Germinal center (tissue), 1 donor: Measurements from ENCODE around the gene LRRC49.

Experiments
- DNase-seq: peaks from one replicate; pipeline ENCODE4 v3.0.0; 2012; ENCODE audit warnings: mixed read lengths, low spot score

Gene LRRC49

DNA sequence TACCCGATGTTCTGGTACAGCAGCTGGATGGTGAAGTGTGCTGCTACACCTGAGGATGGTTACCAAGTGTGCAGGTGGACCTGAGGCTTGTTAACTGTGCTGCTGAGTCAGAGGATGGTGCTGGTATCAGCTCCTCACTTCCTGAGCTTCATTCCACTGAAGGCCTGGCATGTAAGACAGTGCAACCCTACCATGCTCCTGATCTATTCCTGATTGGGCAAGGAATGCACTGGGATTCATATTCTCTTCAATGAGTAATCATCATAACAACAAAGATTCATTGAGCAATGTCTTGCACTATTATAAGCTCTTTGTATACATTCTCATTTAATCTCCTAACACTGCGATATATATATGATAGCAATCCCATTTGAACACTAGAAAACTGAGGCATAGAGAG, 159.7 kb downstream of the LRRC49 start:
- no peak for DNase-seq

DNA sequence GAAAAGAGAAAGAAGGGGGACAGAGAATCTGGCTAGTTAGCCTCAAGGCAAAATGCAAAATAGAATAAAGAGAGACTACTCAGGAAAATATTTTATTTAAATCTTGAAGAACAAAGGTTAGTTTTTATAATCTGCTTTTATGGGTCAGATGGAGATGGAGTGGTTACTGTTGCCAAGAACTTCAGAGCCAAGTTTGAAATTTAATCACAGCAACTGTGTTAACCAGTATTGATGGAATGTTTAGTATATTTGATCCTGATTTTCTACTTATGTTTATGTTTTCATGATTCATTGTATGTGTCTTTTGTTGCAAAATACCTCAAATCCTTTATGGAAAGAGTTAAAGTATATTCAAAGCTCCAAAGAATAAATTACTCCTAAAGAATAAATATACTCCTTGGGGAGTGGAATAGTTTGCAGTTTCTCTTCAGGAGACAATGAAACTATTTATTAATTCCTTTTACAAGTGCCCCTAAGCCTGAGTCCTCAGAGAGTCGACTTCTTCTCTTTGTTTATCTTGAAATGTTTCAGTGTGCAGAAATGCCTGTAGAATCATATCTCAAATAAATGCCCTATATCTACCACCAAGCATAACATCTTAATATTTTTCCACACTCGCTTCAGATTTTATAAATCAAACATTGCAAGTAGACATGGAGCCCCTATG, 161.8 kb downstream of the LRRC49 start:
- DNase-seq = no peak

DNA sequence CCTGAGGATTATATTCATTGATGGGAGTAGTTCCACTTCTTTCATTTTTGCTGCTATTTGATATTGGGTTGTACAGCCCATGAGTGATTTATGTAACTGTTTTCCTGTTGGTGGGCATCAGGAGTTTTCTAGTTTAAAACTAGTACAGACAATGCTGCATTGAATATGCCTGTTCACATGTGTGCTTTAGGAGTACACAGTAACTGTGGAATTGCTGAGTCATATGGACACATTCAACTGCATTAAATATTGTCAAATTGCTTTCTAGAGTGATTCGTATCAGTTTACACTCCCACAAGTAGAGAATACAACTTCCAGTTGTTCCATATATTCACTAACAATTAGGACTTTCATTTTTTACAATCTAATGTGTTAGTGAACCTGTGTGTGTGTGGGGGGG, 162.8 kb downstream of the LRRC49 start:
- no peak for DNase-seq

DNA sequence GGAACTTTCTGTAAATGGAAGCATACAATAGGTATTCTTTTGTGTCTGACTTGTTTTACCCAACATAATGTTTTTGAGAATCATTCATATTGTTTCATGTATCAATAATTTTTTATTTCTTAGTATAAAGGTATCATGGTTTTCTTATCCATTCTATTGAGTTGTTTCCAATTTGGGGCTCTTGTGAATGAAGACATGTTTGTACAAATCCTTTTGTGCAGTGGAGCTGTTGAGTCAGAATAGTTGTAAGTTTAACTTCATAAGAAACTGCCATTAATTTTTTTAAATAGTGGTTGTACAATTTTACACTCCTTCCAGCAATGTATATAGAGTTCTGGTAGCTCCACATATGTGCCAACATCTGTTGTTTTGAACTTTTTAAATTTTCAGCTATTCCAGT, 163.5 kb downstream of the LRRC49 start:
- no peak for DNase-seq

DNA sequence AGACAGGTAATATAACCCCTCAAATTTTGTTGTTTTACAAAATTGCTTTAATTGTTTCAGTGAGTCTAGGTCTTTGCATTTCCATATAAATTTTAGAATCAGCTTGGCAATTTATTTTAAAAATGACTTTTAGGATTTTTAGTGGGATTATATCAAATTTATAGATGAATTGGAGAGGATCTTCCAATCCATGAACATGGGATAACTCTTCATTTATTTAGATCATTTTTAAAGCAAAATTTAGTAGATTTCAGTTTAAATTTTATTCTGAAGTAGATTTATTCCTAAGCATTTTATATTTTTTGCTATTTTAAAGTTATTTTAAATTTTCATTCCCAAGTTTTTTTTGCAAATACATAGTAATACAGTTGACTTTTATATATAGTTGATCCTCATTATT, 164.5 kb downstream of the LRRC49 start:
- no peak for DNase-seq

DNA sequence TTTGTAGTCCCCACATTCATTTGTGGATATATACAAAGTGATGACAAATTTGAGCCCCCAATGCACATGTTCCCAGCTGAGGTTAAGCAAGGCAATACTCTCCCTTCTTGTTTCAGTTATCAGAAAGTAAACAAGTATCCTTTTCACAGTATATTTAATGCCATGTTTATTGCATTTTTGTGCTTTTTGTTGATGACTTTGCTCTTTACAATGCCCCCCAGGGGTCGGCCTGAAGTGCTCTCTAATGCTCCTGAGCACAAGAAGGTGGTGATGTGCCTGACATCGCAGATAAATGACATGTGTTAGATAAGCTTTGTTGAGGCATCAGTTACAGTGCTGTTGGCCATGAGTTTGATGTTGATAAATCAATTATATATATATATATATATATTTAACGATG, 165.0 kb downstream of the LRRC49 start:
- DNase-seq = no peak

DNA sequence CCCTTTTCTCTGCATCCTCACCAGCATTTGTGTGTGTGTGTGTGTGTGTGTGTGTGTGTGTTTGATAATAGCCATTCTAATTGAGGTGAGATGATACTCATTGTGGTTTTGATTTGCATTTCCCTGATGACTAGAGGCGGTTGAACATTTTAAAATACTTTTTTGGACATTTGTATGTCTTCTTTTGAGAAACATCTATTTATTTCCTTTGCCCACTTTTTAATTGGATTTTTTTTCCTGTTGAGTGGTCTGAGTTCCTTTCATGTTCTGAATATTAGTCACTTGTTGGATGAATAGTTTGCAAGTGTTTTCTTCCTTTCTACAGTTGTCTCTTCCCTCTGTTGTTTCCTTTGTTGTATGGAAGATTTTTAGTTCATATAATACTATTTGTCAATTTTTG, 168.4 kb downstream of the LRRC49 start:
- no peak for DNase-seq

DNA sequence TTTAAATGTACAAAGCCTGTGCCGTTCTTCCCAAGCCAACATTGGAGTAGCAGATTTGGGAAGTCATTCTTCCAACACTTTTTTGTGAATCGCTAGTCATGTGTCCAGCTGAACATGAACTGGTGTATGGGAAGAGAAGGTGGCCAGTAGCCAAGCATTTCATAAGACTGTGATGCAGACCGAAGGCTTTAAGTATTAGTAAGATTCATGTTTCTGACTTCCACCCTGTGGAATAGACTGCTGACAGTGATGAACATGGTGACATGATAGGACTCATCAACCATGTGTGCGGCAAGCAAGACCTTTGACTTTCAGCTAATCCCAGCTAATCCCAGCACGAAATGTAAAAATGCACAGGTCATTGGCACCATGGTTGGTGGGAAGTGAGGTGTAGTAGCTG, 174.4 kb downstream of the LRRC49 start:
- DNase-seq = no peak

DNA sequence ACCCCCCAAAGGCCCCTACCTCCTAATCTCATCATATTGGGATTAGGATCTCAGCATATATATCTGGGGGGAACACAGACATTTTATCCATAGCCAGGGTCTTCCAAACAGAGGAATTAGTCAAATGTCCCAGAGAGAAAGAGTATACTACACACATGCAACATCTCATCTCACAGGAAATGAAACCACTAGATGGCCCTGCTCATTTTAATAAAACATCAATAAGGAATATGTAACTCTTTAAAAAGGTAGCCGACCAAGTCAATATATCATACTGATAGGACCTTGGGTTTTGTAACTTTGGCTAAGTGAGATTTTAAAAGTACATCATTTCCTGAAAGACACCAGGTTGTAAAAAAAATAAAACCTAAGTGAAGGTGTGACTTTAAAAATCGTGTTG, 177.1 kb downstream of the LRRC49 start:
- no peak for DNase-seq

DNA sequence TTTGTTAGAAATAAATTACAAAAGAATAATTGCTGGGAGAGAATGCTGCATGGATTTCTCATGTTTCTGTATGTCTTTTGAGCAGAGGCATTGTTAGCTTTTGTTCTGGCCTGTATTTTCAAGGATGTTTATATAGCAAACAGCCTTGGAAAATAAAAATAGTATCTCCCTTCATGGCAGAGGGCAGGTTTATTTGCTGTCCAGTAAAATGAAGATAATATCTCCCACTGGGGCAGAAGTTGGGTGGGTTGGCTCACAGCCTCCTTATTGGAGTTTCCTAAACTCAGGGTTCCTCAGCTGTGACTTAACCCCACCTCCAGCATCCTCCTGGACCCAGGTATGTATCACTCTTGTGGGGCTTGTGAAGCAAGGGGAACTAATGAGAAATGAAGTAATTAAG, 178.9 kb downstream of the LRRC49 start:
- DNase-seq = no peak

DNA sequence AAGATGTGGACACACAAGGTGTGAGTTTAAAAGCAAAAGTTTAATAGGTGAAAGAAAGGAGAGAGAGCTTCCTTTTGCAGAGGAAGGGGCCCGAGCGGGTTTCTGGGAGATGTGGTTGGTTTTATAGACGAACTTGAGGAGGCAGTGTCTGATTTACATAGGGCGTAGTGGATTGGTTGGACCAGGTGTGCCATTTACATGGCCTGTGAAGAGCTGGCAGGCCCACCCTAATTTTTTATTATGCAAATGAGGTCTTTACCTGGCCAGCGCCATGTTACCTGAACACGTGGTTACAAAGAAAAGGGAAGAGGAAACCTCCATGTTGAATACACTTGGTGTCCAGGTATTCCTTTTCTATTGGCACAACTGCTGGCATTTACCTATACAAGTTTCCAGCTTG, 179.8 kb downstream of the LRRC49 start:
- no peak for DNase-seq

DNA sequence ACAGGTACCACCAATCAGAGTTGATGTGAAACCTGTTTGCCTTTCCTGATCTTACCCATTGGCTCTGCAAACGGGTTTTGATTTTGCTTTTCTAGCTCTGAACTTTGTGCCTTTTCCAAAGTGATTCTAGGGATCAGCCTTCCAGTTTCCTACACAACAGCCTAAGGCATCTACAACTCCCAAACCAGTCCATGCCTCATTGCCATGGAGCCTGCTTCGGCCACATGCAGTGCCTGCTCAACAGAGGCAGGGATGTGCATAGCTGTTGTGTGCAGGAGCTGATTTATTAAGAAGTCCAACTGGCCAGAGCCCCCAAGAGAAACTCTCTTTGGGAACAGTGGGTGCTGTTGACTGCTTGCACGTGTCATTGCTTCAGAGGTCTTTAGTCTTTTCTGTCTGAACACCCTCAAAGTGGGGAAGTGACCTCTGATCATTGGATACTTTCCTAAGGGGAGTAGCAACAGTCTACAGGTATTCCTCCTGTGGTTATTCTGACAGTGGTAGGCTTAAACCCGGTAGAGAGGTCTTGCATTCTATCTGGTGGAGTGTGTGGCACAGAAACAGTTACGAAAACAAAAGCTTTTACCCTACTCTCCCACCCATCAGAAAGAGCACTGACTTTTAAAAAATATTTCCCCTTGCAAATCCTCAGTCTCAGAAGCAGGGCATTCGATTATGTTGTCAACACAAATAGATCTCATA, 186.0 kb downstream of the LRRC49 start:
- DNase-seq = no peak

DNA sequence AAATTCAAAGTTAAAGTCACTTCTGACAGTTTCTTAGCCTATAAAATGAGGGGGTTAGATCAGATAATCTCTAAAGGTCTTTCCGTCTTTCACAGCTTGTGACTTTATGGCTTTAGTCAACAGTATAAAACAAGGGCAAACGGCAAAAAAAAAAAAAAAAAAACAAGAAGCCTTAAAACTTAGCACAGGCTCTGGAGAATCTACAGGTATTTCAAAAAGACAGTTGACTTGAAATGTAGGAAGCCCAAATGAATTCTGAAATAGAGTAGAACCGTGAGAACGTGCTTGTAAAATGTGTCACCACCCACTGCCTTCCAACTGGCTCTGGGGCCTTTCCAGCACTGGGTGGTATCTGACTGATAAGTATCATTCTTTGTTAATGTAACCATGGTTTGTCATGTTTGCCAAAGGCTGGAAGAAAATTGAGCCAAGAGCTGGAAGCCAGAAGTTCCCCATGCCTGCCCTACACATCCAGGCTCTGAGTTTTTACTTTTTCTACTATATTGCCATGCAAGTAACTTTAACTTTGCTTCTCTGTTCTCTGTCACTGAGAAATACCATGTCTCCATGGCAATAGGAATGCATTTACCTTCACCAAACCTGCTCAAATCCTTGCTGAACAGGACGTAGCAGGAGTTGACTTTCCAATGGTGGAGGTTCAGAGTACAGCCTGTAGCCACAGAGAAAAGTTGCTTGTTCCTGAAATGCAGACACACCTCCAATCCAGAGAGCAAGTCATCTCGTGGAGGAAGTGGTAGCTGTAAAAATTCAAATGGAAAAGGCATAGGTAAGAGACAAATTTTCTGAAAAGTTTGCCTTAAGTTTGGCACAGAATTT, 186.8 kb downstream of the LRRC49 start:
- no peak for DNase-seq

DNA sequence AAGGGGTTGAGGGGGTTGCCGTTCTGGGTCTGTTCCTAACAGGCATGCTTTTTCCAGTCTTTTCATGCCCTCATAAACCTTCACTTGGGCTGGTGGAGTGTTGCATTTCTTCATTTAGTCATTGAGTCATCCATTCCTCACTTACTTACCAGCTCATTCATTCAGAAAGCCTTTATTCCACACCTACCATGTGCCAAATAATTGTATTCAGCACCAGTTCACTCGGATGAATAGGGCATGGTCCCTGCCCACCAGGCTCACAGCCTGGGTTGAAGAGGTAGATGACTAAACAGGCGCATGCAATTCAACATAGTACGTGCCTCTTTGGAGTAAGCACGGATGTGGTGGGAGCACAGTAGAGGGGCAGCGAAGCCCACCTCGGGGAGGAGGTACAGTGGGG, 187.5 kb downstream of the LRRC49 start:
- no peak for DNase-seq

DNA sequence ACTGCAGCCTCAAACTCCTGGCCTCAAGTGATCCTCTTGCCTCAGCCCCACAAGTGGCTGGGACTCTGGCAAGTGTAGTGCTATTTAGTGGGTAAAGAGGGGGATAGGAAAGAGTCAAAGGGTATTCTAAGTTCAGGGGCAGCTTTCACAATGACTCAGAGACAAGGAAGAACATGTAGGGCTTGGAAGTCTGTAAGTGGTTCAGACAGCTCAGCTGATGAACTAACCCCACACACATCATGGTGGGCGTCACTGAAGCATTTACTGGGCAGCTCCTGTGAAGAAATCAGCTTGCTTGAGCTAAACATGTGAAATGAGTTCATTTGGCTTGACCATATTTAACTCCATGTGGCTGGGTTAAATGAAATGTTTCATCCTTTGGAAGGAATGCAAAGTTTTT, 188.1 kb downstream of the LRRC49 start:
- DNase-seq = no peak

DNA sequence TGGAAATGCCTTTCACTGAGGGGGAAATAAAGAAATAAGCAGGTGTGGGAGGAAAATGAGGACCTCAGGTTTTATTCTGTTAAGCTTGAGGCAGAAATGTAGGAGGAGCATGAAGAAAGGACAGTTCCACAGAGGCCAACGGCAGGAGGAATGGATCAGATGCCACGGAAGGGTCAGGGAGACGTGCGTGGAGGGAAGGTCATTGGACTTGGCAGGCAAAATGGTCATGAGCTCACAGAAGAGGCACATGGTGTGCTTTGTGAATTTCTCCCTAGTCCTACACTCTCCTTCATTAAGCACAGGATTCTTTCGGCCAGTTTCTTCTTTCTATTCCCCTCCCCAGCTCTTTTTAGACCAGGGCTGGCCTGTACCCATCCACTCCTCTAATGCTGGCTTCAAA, 190.2 kb downstream of the LRRC49 start:
- DNase-seq = no peak

DNA sequence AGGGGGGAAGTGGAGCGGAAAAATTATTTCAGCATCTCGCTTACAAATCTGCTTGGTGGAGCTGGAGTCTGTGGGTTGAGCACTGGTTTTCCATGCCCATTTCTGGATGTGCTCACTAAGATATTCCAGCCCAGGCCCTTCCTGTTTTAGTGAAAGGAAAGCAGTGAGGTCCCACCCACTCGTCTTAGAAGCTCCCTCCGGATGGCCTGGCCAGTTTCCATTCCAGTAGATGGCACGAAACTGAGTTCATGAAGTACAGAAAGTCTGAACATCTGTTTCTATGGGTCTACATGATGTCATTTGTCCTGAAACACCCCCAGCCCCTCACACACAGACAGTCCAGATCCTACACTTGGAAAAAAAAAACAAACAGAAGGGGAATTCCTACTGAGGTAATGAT, 190.7 kb downstream of the LRRC49 start:
- no peak for DNase-seq

DNA sequence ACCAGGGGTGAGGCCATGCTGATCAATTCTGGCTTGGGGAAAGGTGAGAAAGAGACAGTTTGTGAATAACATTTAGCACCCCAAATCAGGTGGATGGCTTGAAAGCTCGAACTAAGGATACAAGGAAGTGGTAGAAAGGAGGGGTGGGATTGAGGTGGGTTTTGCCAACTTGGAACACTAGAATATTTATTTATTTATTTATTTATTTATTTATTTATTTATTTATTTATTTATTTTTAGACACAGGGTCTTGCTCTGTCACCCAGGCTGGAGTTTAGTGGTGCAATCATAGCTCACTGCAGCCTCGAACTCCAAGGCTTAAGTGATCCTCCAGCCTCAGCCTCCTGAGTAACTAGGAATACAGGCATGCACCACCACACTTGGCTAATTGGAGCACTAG, 191.6 kb downstream of the LRRC49 start:
- no peak for DNase-seq

DNA sequence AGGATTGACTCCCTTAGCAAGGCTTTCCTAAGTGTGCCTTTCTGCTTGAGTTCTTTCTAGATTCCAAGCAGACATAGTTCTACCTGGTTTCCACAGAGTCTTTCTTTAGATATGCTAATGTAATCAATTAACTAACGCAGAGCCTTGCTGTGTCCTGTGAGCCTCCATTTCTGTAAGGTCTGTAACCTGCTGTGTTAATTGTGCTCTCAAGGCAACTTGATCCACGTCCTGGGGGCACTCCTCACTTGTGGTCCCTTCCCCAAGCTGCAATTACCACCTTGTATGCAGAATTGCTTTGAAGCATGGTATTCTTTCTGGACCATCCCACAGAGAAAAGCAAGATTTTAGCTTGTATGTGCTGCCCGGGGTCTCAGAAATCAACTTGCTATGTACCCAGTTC, 193.2 kb downstream of the LRRC49 start:
- no peak for DNase-seq

DNA sequence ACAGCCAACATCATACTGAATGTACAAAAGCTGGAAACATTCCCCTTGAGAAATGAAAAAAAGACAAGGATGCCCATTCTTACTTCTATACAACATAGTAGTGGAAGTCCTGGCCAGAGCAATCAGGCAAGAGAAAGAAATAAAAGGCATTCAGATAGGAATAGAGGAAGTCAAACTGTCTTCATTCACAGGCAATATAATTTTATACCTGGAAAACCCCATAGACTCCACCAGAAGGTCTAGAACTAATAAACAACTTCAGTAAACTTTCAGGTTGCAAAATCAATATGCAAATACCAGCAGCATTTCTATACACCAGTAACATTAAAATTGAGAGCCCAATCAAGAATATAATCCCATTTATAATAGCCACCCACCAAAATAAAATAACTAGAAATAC, 195.5 kb downstream of the LRRC49 start:
- no peak for DNase-seq

DNA sequence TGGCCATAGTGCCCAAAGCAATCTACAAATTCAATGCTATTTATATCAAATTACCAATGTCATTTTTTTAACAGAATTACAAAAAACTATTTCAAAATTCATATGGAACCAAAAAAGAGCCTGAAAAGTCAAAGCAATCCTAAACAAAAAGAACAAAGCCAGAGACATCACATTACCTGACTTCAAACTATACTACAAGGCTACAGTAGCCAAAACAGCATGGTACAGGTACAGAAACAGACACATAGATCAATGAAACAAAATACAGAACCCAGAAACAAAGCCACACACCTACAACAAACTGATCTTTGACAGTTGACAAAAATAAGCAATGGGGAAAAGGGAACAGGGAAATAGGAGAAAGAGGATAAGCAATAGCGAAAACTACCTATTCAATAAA, 196.1 kb downstream of the LRRC49 start:
- DNase-seq = no peak

DNA sequence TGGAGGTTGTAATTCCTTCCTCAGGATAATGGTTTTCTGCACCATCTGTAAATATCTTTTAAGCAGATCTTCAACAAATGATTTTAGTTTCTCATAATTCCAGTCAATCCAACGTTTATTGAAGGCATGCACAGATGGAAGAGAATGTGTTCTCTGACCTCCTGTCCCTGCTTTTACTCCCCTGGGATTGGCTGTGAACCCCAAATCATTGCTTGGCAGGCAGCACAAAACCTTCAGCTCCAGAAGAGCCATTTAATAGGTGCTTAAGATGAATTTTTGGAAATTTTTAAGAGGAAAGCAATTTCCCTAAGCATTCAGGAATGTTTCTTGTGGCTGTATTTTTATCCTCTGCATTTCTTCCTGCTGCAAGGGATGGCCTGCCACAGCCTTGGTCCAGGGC, 197.2 kb downstream of the LRRC49 start:
- DNase-seq = no peak

DNA sequence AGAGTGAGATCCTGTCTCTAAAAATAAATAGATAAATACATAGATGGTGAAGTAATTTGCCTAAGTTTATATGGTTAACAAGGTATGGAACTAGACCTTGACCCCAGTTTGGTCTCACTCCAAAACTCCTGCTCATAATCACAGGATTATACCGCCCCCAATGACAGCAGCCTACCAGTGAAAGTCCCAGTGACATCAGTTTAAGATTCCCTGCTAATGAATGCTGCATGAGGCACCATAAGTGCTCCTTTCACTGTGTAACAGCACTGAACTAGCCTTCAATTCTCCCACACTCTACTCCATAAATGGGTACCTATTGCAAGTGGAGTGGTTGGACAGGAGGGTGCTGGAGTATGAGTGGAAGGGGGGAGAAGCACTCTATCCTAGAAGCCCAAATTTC, 199.0 kb downstream of the LRRC49 start:
- DNase-seq = no peak
